GM21515 (cell line): Measurements from ENCODE around the gene FKBP5.
"Not testable (repeated sequence)": the region's sequence is repeated elsewhere in the genome, so short reads cannot be mapped to it uniquely, and the experiment has no call there.

Experiments
- ATAC-seq: cut with Tn5 transposase; IDR thresholded peaks from one replicate; pipeline ENCODE4 v1.9.1; 2021; ENCODE audit not compliant: unreplicated experiment

FKBP5 gene

DNA sequence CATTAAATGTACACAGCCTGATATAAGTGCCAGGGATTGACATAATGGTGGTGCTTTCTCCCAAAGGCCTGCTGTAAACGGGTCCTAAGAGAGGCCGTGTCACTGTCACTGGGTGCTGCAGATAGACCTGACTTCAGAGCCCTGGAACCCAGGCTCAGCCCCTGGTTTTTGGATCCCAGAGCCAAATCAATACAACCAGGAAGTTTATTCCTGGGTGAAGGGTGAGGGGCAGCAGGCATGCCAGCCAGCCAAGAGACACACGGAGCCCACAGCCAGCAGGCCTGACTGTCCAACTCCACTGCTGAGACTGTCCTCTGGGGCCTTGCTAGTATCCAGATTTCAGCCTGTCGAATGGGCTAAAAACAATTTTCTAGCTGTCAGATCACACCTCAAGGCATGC lies 35.3 kb upstream of the FKBP5 start:
- no peak for ATAC-seq

DNA sequence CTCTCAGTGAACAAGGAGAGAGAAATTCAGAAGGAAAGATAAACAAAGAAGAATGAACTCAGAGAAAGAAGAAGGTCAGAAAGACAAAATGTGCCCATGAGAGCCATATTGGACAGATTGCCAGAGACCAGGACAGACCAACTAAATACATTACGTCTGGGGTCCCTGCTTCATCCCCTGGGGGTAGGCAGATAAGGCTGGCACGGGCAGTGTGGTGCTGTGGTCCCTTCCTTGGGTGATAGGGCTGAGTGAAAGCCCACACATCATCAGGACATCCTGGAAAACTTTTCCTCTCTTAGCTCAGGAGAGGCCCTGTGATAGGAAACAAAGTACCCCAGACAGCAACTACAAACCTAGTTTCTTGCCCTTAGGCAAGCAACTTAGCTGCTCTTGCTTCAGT lies 34.9 kb upstream of the FKBP5 start:
- no peak for ATAC-seq

DNA sequence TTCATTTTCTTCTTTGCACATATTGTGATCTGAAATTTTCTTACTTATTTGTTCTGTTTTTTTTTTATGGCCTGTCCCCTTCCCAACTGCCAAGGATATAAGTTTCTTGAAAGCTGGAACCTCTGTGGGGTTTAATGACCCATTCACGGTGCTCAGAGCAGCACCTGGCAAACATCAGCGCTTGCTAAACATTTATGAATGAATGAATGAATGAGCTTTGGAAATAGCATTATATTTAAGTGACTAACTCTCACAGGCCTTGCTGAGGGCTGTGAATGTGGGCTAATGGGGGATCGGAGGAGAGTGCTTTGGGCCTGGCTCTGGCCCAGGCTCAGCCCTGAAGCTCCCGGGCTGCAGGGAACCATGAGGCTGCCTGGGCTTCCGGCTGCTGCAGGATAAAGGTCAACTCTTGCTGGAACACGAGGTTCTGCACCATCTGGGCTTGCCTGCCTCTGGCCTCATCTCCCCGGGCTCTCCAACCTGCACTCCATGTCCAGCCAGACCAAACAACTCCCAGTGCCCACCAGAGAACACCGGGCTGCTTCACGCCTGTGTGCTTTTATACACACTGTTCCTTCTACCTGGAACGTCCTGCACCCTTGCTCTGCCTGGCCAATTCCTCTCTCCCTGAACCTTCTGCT lies 33.5 kb upstream of the FKBP5 start:
- no peak for ATAC-seq

DNA sequence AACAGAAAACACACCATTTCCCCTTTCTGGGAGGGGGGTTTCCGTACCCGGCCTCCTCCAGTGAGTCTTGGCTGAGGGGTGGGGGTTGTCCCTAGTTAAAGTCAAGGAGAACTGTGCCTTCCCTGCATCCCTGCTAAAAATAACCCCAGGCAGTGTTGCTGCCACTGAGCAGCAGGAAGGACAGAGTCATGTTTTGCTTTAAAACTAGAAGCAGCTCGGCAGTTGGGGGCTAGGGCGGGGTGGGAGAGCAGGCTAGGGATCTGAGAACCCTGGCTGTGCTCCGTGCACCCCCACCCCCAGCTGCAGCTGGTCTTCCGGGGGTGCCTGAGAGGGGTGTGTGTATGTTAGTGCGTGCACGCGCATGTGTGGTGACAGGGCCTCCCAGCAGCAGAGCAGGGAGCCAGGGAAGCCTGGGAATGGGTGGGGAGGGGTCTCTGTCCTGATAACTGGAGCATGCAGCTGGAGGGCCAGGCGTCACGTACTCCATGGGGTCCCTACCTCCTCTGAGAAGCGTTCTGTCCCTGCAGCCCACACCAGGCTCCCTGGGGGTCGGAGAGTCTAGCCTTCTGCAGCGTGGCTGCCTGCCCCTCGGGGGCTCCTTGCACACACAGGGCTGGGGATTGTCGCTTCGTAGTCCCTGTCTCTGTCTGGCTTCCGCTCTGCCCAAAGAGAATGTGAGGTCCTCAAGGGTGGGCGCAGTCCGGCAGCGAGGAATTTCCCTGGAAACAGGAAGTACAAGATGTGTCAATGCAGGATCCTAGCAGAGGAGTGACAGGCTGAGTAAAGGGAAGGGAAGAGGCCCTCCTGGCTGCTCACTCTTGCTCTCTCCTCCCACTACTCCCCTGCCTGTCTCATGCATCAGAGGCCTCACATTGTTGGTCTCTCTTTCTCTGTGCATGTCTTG lies 31.4 kb upstream of the FKBP5 start:
- ATAC-seq = no peak

DNA sequence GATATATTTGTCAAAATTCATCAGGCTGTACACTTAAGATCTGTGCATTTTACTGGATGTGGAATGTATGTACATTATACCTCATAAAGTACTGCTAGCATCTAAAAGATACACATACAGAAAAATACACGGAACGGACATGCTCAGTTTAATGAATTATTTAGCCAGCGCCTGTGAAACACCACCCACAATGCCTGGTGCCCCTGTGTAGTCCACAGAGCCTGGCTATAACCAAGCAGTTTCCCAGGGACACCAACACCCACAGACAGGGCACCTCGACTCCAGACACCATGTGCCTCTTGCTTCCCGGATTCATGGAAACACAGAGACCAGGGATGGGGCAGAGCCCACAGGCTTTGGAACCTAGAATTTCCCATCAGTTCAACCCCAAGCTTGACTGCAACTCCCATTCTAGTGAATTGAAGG lies 30.7 kb upstream of the FKBP5 start:
- ATAC-seq = no peak

DNA sequence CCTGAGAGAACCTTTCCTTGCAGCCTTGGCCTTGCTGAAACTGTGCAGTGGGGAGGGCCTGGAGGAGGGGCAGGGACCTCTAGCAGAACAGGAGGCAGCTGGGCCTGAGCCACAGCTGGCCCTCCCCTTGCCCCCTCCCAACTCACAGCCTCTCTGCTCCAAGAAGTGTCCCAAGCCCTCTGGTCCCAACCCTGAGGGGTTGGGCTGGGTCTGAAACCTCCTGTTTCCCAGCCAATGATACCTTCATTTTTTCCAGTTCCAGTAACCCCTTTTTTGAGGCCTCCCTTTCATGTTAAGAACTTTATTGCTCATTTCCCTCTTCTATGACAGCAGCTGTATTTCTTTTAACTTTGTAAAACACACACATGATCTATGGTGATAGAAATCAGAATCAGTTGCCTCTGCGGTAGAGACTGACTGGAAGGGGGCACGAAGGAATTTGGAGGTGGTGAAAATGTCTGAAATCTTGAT lies 30.2 kb upstream of the FKBP5 start:
- ATAC-seq = no peak

DNA sequence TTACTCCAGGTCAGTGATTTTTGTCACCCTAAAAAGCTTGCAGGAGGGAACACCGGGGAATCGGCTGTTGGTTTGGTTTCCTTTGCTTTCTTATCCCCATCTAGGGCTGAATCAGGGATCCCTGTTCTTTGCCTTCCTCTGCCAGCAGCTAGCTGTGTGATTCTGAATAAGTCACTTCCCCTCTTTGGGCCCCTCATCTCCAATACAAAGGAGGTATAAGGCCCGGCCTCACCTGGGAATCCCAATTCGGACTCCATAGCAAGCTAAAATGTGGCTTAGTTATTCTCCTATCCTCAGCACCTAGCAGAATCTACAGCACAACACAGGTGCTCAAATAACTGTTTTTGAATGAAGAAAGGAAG lies 29.6 kb upstream of the FKBP5 start:
- no peak for ATAC-seq

DNA sequence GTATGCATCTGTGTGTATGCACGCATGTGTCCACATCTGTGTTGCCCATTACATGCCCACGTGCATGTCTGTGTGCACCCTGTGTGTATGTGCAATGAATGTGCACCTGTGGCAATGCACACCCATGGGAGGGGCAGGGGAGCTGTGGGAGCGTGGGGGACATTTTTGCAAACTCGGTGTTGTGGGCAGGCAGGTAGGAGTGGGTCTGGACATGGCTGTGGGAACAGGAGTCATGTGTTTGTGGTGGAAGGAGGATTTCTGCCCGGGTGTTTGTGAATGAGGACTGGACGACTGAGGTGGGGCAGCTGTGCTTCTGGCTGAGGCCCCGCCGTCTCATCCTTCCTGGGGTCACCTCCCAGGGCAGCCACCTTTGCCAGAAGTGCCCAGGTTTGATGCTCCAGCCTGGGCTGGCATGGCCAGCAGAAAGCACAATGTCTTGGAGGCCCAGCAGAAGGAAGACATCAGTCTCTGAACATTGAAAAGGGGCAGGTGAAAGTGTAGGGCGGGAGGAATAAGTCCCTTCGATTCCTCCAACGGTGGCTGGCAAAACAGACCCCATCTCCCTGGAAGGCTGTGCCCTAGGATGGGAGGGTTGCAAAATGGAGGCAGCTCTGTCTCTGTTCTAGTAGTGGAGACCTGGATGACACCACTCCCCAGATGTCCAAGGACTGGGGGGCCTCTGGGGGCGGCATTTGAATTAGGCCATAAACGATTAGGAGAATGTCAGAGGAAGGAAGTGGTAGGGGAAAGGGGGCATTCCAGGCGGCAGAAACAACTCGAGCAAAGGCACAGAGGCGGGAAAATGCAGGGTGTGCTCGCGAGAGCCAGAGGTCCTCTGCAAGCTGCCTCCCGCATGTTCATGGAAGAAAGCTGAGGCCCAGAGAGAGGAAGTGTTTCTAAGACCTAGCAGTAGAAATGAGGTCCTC lies 29.0 kb upstream of the FKBP5 start:
- ATAC-seq = no peak

DNA sequence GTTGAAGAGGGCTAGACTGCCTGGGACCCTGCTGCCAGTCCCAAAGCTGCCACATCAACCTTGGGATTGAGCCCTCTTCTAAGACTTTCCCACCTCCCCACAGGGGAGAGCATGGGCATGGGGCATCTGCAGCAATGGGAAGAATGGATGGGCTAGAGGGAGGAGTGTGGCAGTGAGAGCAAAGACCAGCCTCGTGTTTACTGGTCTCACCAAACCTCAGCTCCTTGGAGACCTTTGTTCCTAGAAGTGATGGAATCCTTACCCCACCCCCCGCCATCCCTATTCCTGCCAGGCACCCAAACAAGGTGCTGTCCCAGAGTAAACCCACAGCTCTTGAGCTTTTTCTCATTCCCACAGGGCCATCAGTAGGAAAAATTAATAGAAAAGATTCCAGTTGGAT lies 28.1 kb upstream of the FKBP5 start:
- no peak for ATAC-seq

DNA sequence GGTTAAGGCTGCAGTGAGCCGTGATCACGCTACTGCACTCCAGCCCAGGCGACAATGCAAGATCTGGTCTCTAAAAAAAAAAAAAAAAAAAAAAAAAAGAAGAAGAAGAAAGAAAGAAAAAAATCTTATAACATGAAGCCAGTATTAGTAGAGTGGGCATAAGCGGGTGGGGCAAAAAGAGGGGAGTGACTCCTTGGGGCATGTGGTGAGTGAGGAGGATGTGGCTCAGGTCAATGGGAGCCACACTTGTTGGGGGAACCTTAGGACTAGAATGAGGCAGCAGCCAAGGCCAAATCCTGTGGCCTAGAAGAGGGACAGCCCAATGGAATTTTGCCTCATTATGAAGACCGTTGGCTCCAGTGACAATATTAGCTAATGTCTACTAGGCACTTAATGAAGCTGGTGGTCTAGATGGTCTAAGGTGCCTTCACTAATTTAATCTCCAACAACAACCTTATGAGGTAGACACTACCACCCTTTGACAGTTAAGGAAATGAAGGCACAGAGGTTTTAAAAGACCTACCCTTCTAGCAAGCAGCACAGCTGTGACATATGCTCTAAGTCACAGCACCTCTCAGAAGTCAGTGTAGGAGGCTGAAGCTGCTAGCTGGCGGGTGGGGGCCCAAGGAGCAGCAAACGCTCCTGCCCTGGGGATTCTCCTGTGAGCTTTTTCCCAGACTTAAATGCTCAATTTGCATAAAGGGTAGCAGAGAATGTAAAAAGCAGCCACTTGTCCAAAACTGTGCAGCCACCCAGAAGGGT lies 24.5 kb upstream of the FKBP5 start:
- ATAC-seq = no peak

DNA sequence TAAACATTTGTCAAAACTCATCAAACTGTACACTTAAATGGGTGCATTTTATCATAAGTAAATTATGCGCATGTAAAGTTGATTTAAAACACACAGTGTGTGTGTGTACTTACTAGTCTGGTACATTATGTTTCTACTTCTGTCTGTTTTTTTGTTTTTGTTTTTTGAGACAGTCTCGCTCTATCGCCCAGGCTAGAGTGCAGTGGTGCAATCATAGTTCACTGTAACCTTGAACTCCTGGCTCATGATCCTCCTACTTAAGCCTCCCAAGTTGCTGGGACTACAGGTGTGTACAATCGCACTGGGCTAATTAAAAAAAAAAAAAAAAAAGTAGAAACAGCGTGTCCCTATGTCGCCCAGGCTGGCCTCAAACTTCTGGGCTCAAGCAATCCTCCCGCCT lies 23.0 kb upstream of the FKBP5 start:
- no peak for ATAC-seq

DNA sequence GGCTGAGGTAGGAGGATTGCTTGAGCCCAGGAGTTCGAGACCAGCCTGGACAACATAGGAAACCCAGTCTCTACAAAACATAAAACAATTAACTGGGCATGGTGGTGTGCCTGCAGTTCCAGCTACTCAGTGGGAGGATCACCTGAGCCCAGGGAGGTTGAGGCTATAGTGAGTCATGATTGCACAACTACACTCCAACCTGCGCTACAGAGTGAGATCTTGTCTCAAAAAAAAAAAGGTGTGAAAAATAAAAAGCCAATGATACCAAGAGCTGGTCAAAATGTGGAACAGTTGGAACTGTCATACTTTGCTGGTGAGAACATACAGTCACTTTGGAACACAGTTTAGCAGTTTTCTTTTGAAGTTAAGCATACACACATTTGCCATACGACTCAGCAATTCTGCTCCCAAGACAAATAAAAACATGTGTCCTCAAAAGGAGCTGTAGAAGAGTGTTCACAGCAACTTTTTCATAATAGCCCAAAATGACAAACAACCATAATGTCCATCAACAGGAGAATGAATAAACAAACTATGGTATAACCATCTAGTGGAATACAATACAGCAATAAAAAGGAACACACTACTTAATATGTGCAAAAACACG lies 21.6 kb upstream of the FKBP5 start:
- ATAC-seq = no peak

DNA sequence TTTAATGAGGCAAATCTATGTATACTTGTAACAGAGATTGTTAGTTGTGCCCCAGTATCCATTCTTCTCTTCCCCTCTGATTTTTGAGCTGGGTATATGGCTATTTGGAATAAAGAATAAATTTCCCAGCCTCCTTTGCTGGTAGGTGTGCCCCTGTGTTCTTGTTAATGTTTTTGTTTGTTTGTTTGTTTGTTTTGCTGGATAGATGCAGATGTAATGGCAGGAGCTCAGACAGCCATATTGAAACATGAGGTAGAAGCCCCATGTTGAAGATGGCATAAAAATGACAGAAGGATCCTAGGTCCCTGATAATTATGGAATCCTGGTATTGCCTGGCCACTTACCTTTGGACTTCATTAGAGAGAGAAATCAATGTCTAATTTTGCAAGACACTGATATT lies 19.9 kb upstream of the FKBP5 start:
- ATAC-seq = no peak

DNA sequence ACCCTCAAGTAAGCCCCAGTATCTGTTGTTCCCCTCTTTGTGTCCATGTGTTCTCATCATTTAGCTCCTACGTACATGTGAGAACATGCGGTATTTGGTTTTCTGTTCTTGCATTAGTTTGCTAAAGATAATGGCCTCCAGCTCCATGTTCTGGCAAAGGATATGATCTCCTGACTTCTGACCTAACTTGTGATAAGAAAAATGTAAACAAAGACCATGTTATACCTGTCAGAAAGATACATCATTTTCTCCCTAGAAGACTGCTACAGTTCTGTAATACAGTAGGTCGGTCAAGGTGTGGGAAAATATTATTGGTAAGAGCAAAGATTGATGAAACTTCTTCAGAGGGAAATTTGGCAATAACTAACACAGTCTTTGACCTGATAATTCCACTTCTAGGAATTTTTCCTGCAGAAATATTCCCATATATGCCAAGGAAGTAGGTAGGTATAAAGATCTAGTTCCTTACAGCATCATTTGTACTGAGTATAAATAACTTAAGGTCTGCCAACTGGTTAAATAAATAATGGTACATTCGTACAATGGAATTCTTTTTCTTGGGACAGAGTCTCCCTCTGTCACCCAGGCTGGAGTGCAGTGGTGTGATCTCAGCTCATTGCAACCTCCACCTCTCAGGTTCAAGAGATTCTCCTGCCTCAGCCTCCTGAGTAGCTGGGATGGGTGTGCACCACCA lies 19.1 kb upstream of the FKBP5 start:
- no peak for ATAC-seq

DNA sequence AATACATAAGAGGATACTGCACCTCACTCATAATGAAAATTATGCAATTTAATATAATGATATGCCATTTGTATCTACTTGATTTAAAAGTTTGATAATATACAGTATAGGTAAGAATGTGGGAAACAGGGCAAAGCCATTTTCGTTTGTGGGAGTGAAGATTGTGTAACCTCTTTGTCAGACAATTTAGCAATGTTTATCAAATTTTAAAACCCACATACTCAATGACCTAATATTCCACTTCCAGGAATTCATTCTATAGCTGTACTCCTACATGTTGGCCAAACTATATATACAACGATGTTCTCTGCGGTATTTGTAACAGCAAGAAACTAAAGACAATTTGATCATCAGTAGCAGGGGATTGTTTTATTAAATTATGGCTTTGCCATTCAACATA lies 17.8 kb upstream of the FKBP5 start:
- no peak for ATAC-seq

DNA sequence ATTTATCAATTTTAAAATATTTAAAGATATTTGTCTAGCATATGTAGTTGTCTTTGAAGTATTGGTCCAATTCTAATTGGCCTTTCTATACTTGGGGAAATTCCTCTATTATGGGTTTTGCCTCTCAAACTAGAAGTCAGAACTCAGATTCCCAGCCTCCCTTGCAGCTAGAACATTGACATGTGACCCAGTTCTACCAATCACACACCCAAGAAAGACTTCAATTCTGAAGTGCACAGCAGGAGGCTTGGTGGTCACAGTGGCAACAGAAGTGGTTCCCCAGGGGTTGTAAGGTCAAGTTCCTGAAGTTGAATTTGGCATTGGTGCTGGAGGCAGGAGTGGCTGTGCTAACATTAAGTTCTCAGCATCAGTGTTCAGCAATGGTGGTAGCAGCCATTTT lies 14.8 kb upstream of the FKBP5 start:
- ATAC-seq = no peak

DNA sequence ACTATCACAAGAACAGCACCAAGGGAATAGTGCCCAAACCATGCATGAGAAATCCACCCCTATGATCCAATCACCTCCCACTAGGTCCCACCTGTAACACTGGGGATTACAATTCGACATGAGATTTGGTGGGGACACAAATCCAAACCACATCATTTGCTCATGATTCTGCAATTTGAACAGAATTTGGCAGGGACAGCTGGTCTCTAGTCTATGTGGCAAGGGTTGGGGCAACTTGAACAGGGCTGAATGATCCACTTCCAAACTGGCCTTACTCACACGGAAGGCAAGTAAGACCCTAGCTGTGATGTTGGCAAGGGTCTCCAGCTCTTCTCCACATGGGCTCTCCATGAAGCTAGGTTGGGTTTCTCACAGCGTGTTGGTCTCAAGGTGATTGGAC lies 10.1 kb upstream of the FKBP5 start:
- ATAC-seq = no peak

DNA sequence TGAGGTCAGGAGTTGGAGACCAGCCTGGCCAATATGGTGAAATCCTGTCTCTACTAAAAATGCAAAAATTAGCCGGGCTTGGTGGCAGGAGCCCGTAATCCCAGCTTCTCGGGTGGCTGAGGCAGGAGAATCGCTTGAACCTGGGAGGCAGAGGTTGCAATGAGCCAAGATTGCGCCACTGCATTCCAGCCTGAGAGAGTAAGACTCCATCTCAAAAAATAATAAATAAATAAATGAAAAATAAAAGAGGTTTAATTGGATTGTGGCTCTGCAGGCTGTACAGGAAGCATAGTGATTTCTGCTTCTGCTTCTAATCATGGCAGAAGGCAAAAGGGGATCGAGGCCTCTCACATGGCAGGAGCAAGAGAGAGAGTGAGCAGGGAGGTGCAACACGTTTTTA lies 9.7 kb upstream of the FKBP5 start:
- ATAC-seq = not testable (repeated sequence)

DNA sequence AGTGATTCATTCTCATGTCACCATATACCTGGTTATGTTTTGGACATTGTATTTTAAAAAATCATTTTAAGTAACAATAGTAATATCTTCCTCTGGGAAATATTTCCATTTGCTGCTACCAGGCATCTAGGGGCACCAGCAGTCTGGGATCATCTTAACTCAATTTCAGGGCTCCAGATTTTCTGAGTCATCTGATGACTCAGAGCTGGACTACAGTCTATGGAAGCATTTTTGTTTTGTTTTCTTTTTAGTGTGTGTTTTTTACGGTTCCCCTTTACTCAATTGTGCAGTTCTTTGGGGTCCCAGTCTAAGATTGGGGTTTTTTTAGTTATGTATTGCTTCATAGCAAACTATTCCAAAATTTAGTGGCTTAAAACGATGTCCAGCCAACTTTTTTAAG lies 5.7 kb upstream of the FKBP5 start:
- ATAC-seq = no peak
